Progenitor cell of endocrine pancreas (in vitro differentiated cells): ENCODE results near the gene ETV6. TPM values are rescaled to one million over a fixed set of nuclear protein-coding genes. Genes with fewer than 3 reads are reported as not detected.
A peak's percentile ranks its signal among the peaks of the same experiment; 100 is the strongest.

ENCODE experiments used
- DNase-seq: peaks from one replicate; pipeline ENCODE4 v3.0.0; 2021; ENCODE audit warnings: low spot score; ENCODE audit not compliant: unreplicated experiment
- H3K27ac Mint-ChIP-seq: 2 replicates; pipeline ENCODE4 v1.8.0; 2021; ENCODE audit warnings: mild to moderate bottlenecking, moderate library complexity, mixed read lengths
- H3K27me3 Mint-ChIP-seq: 2 replicates; pipeline ENCODE4 v1.8.0; 2021; ENCODE audit warnings: mixed read lengths
- H3K36me3 Mint-ChIP-seq: 2 replicates; pipeline ENCODE4 v1.8.0; 2022; ENCODE audit warnings: mixed read lengths; ENCODE audit not compliant: insufficient read depth
- H3K4me1 Mint-ChIP-seq: 2 replicates; pipeline ENCODE4 v1.8.0; 2021; ENCODE audit warnings: low read depth, mixed read lengths
- H3K4me3 Mint-ChIP-seq: 2 replicates; pipeline ENCODE4 v1.8.0; 2021; ENCODE audit warnings: low read depth, mild to moderate bottlenecking, moderate library complexity, mixed read lengths
- H3K9me3 Mint-ChIP-seq: 2 replicates; pipeline ENCODE4 v1.8.0; 2021; ENCODE audit warnings: low read depth, mixed read lengths
- total RNA-seq: library from RNA; stranded (reverse); gene quantifications from 2 replicates; pipeline ENCODE4 v1.2.1, GENCODE V29; 2021
- TF ChIP-seq, protein P1 (sequence below): fragments of 200-600 bp; sonication (generic); IDR thresholded peaks from one replicate; pipeline ENCODE4 v1.5.0; 2021; ENCODE audit warnings: antibody characterized with exemption, mild to moderate bottlenecking; ENCODE audit not compliant: unreplicated experiment

The ETV6 gene
- total RNA-seq, 1 donor from 2014 or later, result 55.2 TPM

GRCh38 chr12:11723993-11724392 is 74.5 kb downstream of the ETV6 start:
- H3K4me1 Mint-ChIP-seq, result peaks cover 43% of the 10 kb centered on the region
- peaks cover 7% of the 10 kb centered on the region for H3K9me3 Mint-ChIP-seq
- no peak for DNase-seq
- H3K27me3 Mint-ChIP-seq, result no peaks in the 10 kb centered on the region
- TF ChIP-seq, protein P1, sequence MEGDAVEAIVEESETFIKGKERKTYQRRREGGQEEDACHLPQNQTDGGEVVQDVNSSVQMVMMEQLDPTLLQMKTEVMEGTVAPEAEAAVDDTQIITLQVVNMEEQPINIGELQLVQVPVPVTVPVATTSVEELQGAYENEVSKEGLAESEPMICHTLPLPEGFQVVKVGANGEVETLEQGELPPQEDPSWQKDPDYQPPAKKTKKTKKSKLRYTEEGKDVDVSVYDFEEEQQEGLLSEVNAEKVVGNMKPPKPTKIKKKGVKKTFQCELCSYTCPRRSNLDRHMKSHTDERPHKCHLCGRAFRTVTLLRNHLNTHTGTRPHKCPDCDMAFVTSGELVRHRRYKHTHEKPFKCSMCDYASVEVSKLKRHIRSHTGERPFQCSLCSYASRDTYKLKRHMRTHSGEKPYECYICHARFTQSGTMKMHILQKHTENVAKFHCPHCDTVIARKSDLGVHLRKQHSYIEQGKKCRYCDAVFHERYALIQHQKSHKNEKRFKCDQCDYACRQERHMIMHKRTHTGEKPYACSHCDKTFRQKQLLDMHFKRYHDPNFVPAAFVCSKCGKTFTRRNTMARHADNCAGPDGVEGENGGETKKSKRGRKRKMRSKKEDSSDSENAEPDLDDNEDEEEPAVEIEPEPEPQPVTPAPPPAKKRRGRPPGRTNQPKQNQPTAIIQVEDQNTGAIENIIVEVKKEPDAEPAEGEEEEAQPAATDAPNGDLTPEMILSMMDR, result no peak
- H3K27ac Mint-ChIP-seq, result peak overlapping the region; percentile 71
- peaks cover 16% of the 10 kb centered on the region for H3K36me3 Mint-ChIP-seq
- H3K4me3 Mint-ChIP-seq, result no peak overlapping the region

GRCh38 chr12:11724888-11725311 is 75.4 kb downstream of the ETV6 start:
- DNase-seq, result no peak
- Mint-ChIP-seq H3K9me3 (peaks cover 7% of the 10 kb centered on the region), H3K4me3 (no peak overlapping the region), H3K4me1 (peaks cover 51% of the 10 kb centered on the region), H3K27me3 (no peaks in the 10 kb centered on the region), H3K27ac (no peak overlapping the region), H3K36me3 (peaks cover 16% of the 10 kb centered on the region)
- TF ChIP-seq, protein P1, result no peak

DNA sequence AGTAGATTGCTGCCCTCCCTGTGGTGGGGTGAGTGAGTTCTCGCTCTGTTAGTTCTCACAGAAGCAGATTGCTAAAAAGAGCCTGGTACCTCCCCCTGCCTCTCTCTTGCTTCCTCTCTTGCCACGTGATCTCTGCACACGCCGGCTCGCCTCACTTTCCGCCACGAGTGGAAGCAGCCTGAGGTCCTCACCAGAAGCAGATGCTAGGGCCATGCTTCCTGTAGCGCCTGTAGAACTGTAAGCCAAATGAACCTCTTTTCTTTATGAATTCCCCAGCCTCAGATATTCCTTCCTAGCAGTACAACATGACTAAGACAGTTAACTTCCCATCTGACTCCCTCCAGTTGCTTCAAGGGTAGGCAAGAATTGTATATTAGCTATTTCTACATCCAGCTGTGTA is 76.2 kb downstream of the ETV6 start:
- H3K4me3 Mint-ChIP-seq, result no peak overlapping the region
- no peaks in the 10 kb centered on the region for H3K27me3 Mint-ChIP-seq
- H3K36me3 Mint-ChIP-seq, result peaks cover 14% of the 10 kb centered on the region
- peak overlapping the region; percentile 1 for H3K27ac Mint-ChIP-seq
- peaks cover 5% of the 10 kb centered on the region for H3K9me3 Mint-ChIP-seq
- TF ChIP-seq, protein P1, result no peak
- H3K4me1 Mint-ChIP-seq, result peaks cover 57% of the 10 kb centered on the region
- no peak for DNase-seq

- TF ChIP-seq, protein P1, result no peak
Observed at GRCh38 chr12:11726659-11727058, 77.2 kb downstream of the ETV6 start.

DNA sequence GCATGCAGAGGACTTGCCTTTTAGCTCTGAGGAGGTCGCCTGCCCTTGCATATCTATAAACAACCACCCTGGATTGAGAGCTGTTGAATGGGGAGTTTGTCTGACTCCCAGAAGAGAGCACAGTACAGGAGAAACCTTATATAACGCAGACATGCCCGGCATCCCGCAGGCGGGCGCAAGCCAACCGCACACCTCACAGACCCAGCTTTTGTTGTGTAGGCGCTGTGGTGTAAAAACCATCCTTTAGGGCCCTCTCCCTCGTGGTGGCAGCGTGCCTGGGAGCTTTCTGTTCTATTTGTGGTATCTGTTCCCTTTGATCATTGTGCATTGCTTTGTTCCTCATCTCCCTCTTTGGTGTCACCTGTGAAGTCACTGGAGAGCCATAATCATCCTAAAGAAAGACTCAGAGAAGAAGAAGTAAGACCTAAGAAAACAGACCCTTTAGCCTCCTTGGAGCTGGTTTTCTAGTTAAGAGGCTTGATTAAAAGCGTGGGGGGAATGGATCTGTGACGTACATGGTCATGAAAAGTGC is 77.7 kb downstream of the ETV6 start:
- DNase-seq, result no peak
- H3K9me3 Mint-ChIP-seq, result no peaks in the 10 kb centered on the region
- H3K4me3 Mint-ChIP-seq, result no peak overlapping the region
- H3K27me3 Mint-ChIP-seq, result no peaks in the 10 kb centered on the region
- H3K27ac Mint-ChIP-seq, result peak overlapping the region; percentile 65
- TF ChIP-seq, protein P1, result no peak
- H3K4me1 Mint-ChIP-seq, result peaks cover 65% of the 10 kb centered on the region
- peaks cover 10% of the 10 kb centered on the region for H3K36me3 Mint-ChIP-seq

More at GRCh38 chr12:11726659-11727058, 77.2 kb downstream of the ETV6 start:
- Mint-ChIP-seq H3K27me3 (no peaks in the 10 kb centered on the region), H3K4me3 (no peak overlapping the region), H3K27ac (no peak overlapping the region), H3K9me3 (no peaks in the 10 kb centered on the region), H3K36me3 (peaks cover 10% of the 10 kb centered on the region), H3K4me1 (peaks cover 66% of the 10 kb centered on the region)
- no peak for DNase-seq
